GM12872 (cell line): ENCODE data around the gene RSRC1.
A peak's percentile ranks its signal among the peaks of the same experiment; 100 is the strongest.

Source experiments
- CTCF ChIP-seq: IDR thresholded peaks from 3 replicates; pipeline ENCODE4 v1.5.1; 2011; ENCODE audit warnings: low read depth, mild to moderate bottlenecking, low read length, moderate library complexity; ENCODE audit not compliant: insufficient read depth

Gene RSRC1

GRCh38 chr3:158419820-158420653 lies 310.1 kb downstream of the RSRC1 start:
- TF ChIP-seq CTCF, result no peak

- TF ChIP-seq CTCF, result no peak
These were observed 310.9 kb downstream of the RSRC1 start for GRCh38 chr3:158420654-158421396.

- no peak for TF ChIP-seq CTCF
These were observed 320.6 kb downstream of the RSRC1 start for GRCh38 chr3:158430448-158430847.

- no peak for TF ChIP-seq CTCF
These were observed 321.1 kb downstream of the RSRC1 start for GRCh38 chr3:158430968-158431367.

GRCh38 chr3:158431829-158432228 lies 321.9 kb downstream of the RSRC1 start:
- TF ChIP-seq CTCF, result no peak

GRCh38 chr3:158434412-158435038 lies 324.6 kb downstream of the RSRC1 start:
- peak; percentile 68 for TF ChIP-seq CTCF

- TF ChIP-seq CTCF, result no peak
These were observed 333.7 kb downstream of the RSRC1 start for GRCh38 chr3:158443632-158444031.
